ENCODE results near the gene KRT73. TPM values are rescaled to one million over a fixed set of nuclear protein-coding genes. Genes with fewer than 3 reads are reported as not detected.

Gene KRT73
- total RNA-seq, 1 donor from 2014 or later = not detected

DNA sequence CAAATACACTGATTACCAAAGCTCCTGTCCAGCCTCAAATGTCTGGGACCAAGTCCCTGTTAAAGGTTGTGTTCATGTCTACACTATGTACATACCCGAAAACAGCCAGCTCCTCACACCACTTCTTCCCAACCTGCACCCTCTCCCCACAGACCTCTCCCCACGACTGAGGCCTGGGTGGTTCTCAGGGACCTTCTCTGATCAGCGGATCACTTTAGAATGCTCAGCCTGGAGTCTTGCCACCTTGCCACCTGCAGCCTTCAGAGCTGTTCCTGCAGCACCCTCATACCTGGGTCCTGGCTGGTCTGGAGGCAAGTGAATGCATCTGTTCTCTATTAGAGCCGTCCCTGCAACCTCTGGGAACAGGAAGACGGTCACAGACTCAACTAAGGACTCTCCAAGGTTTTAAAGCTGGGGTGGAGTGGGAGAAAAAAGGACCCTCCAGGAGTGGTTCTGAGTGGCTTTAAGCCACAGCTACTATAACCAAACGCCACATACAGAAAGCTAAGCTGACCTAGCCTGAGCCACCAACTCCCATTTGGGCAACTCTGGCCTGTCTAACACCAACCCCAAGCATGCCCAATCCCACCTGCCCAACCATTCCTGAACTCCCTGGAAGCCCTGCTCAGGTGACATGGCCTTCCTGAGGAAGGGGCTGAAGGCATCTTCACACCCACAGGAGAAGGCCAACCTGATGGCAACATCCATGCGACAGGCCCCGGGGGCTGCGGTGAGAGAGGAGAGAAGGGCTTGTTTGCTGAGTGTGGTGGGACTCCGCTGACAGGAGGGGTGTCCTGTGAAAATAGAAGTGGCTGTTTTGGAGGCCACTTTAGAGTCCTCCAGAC, 25.1 kb upstream of the KRT73 start:
- Mint-ChIP-seq H3K27me3 (ENCODE audit: low read depth) (peaks cover 67% of the 10 kb centered on the region), H3K27ac (ENCODE audit: unreplicated experiment) (no peak overlapping the region), H3K9me3 (ENCODE audit: low read depth) (no peaks in the 10 kb centered on the region), H3K36me3 (ENCODE audit: low read depth) (no peaks in the 10 kb centered on the region), H3K4me3 (ENCODE audit: unreplicated experiment) (no peak overlapping the region), H3K4me1 (ENCODE audit: low read depth) (no peaks in the 10 kb centered on the region)
- TF ChIP-seq, protein P1, sequence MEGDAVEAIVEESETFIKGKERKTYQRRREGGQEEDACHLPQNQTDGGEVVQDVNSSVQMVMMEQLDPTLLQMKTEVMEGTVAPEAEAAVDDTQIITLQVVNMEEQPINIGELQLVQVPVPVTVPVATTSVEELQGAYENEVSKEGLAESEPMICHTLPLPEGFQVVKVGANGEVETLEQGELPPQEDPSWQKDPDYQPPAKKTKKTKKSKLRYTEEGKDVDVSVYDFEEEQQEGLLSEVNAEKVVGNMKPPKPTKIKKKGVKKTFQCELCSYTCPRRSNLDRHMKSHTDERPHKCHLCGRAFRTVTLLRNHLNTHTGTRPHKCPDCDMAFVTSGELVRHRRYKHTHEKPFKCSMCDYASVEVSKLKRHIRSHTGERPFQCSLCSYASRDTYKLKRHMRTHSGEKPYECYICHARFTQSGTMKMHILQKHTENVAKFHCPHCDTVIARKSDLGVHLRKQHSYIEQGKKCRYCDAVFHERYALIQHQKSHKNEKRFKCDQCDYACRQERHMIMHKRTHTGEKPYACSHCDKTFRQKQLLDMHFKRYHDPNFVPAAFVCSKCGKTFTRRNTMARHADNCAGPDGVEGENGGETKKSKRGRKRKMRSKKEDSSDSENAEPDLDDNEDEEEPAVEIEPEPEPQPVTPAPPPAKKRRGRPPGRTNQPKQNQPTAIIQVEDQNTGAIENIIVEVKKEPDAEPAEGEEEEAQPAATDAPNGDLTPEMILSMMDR (IDR thresholded peaks at IDR 0.05) = no peak
- DNase-seq (ENCODE audit: low spot score) = no peak

DNA sequence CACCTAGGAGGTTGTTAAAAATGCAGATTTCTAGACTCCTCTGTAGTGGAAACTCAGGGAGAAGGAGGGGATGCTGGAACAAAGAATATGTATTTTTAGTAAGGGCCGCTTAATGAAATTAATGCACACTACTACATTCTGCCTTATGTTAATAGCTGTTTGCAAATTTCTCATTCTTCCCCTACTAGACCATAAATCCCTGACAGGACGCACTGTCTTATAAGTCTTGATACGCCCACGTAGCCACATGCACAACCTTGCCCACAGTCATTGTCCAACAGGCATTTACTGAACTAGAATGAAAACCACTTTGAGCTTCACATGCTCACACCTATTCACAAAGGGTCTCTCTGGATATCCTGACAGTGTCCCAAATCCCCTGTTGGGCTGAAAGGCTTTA, 23.1 kb upstream of the KRT73 start:
- Mint-ChIP-seq H3K4me3 (ENCODE audit: unreplicated experiment) (no peak overlapping the region), H3K27me3 (ENCODE audit: low read depth) (peaks cover 73% of the 10 kb centered on the region), H3K27ac (ENCODE audit: unreplicated experiment) (no peak overlapping the region), H3K36me3 (ENCODE audit: low read depth) (no peaks in the 10 kb centered on the region), H3K9me3 (ENCODE audit: low read depth) (no peaks in the 10 kb centered on the region), H3K4me1 (ENCODE audit: low read depth) (no peaks in the 10 kb centered on the region)
- TF ChIP-seq, protein P1 (IDR thresholded peaks at IDR 0.05) = no peak
- no peak for DNase-seq (ENCODE audit: low spot score)

DNA sequence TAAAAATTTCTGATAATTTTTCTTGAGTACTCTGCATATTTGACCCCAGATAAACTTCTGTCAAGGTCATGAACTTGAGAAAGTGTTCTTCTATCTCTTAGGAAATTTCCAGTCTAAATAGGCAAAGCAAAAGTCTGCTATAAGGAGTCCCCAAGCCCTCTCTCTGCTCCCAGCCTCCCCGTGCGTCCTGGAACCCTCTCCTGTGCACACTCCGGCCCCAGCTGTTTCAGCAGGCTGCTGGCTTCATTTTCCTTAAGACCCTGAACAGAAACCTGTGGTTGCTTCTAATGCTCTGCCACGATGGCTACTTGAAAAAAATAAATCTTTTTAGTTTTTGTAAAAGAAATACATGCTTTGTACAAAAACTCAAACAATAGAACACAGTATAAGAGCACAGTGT, 18.9 kb upstream of the KRT73 start:
- DNase-seq (ENCODE audit: low spot score) = no peak
- no peaks in the 10 kb centered on the region for H3K4me1 Mint-ChIP-seq (ENCODE audit: low read depth)
- no peak overlapping the region for H3K27ac Mint-ChIP-seq (ENCODE audit: unreplicated experiment)
- TF ChIP-seq, protein P1 (IDR thresholded peaks at IDR 0.05) = no peak
- H3K4me3 Mint-ChIP-seq (ENCODE audit: unreplicated experiment) = no peak overlapping the region
- H3K36me3 Mint-ChIP-seq (ENCODE audit: low read depth) = no peaks in the 10 kb centered on the region
- H3K9me3 Mint-ChIP-seq (ENCODE audit: low read depth) = no peaks in the 10 kb centered on the region
- peaks cover 56% of the 10 kb centered on the region for H3K27me3 Mint-ChIP-seq (ENCODE audit: low read depth)

DNA sequence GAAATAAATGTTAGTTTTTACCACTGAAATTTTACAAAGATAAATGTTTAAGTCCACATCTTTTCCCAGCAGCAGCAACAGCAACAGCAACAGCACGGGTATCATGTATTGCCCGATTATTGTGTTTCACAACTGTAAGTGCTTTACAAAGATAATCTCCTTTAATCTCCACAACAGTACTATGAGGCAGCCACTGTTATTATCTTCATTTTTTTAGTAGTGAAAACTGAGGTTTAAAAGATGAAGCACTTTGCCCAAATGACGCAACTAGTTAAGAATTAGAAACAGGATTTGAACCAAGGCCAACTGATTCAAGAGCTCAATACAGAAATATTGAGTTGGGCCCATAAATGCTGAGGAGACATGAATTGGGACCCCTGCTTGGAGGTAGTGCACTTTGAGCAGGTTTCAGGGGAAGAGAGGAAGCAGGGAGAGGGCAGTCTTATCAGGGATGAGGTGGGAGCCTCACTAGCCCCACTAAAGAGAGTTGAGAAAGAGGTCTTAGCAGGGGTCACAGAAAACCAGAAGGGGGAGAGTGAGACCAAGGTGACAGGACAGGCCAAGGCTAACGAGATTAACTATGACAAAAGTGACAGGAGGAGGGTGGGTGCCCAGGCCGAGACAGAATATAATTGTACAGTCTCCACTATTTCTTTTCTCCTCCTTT, 18.4 kb upstream of the KRT73 start:
- Mint-ChIP-seq H3K4me3 (ENCODE audit: unreplicated experiment) (no peak overlapping the region), H3K4me1 (ENCODE audit: low read depth) (no peaks in the 10 kb centered on the region), H3K9me3 (ENCODE audit: low read depth) (no peaks in the 10 kb centered on the region), H3K27me3 (ENCODE audit: low read depth) (peaks cover 57% of the 10 kb centered on the region), H3K27ac (ENCODE audit: unreplicated experiment) (no peak overlapping the region), H3K36me3 (ENCODE audit: low read depth) (no peaks in the 10 kb centered on the region)
- TF ChIP-seq, protein P1 (IDR thresholded peaks at IDR 0.05) = no peak
- no peak for DNase-seq (ENCODE audit: low spot score)

DNA sequence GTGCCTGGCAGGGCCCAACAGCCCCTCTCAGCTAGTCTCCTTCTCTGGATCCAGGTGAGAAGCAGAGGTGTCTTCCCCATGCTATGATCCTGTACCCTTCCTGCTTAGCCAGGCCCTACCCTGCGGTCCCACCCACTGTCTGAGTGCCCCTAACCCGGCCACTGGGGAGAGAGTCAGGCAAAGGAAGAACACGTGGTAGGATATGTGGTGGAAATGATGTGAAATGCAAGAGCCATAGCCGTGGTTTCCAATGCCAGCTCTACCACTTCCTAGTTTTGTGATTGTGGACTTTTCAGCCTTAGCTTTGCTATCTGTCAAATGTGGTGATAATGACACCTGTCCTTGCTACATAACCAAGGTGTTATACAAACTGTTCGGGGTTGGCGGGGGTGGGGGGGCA, 17.8 kb upstream of the KRT73 start:
- TF ChIP-seq, protein P1 (IDR thresholded peaks at IDR 0.05) = no peak
- no peak overlapping the region for H3K27ac Mint-ChIP-seq (ENCODE audit: unreplicated experiment)

More for the DNA sequence above, 17.8 kb upstream of the KRT73 start:
- H3K4me3 Mint-ChIP-seq (ENCODE audit: unreplicated experiment) = no peak overlapping the region
- no peaks in the 10 kb centered on the region for H3K36me3 Mint-ChIP-seq (ENCODE audit: low read depth)
- H3K9me3 Mint-ChIP-seq (ENCODE audit: low read depth) = no peaks in the 10 kb centered on the region
- DNase-seq (ENCODE audit: low spot score) = no peak
- H3K27me3 Mint-ChIP-seq (ENCODE audit: low read depth) = peaks cover 53% of the 10 kb centered on the region
- H3K4me1 Mint-ChIP-seq (ENCODE audit: low read depth) = no peaks in the 10 kb centered on the region
